Memory B cell (primary cell): ENCODE data around the gene COMMD2.
A peak's percentile ranks its signal among the peaks of the same experiment; 100 is the strongest.

ENCODE experiments used
- ATAC-seq: fragments of 150-1000 bp; cut with Tn5 transposase; 2 replicates; pipeline ENCODE4 v1.10.0; 2021; ENCODE audit warnings: low read depth, mild to moderate bottlenecking, moderate library complexity
- DNase-seq, 2 donors: peaks; one replicate each; pipeline ENCODE4 v3.0.0; 2022; ENCODE audit warnings: low spot score in 2 of 2
- H3K27ac Mint-ChIP-seq: one replicate; pipeline ENCODE4 v1.8.0; 2022; ENCODE audit warnings: mild to moderate bottlenecking, moderate library complexity, mixed read lengths
- H3K27me3 Mint-ChIP-seq: one replicate; pipeline ENCODE4 v1.8.0; 2022; ENCODE audit warnings: mixed read lengths
- H3K36me3 Mint-ChIP-seq: one replicate; pipeline ENCODE4 v1.8.0; 2022; ENCODE audit warnings: mild to moderate bottlenecking, mixed read lengths
- H3K4me1 Mint-ChIP-seq: one replicate; pipeline ENCODE4 v1.8.0; 2022; ENCODE audit warnings: mixed read lengths
- H3K4me3 Mint-ChIP-seq: one replicate; pipeline ENCODE4 v1.8.0; 2022; ENCODE audit warnings: mild to moderate bottlenecking, moderate library complexity, mixed read lengths
- H3K9me3 Mint-ChIP-seq: one replicate; pipeline ENCODE4 v1.8.0; 2022; ENCODE audit warnings: mixed read lengths

The COMMD2 gene

GRCh38 chr3:149752051-149752787 is at the start of gene COMMD2:
TSS of gene COMMD2 (minus strand) at chr3:149752489. CDS start at chr3:149752444, 45 bp downstream.
- Mint-ChIP-seq H3K36me3 (peaks cover 17% of the 10 kb centered on the region), H3K27ac (peak within 1 kb of the TSS; percentile 96), H3K27me3 (peaks cover 2% of the 10 kb centered on the region), H3K9me3 (no peaks in the 10 kb centered on the region), H3K4me3 (peak within 1 kb of the TSS; percentile 97), H3K4me1 (peaks cover 5% of the 10 kb centered on the region)
- ATAC-seq, result peak; percentile 93
- peak; percentile 58 to 64 for DNase-seq

GRCh38 chr3:149801639-149802038 is 49.4 kb upstream of the COMMD2 start:
- Mint-ChIP-seq H3K9me3 (peaks cover 1% of the 10 kb centered on the region), H3K27me3 (no peaks in the 10 kb centered on the region), H3K36me3 (no peaks in the 10 kb centered on the region), H3K4me3 (no peak overlapping the region), H3K27ac (no peak overlapping the region), H3K4me1 (peaks cover 3% of the 10 kb centered on the region)
- ATAC-seq, result no peak
- DNase-seq, result no peak

- H3K4me1 Mint-ChIP-seq, result no peaks in the 10 kb centered on the region
- no peak for DNase-seq
- H3K9me3 Mint-ChIP-seq, result peaks cover 1% of the 10 kb centered on the region
- no peak overlapping the region for H3K4me3 Mint-ChIP-seq
- H3K27me3 Mint-ChIP-seq, result no peaks in the 10 kb centered on the region
- no peak overlapping the region for H3K27ac Mint-ChIP-seq
- H3K36me3 Mint-ChIP-seq, result no peaks in the 10 kb centered on the region
- no peak for ATAC-seq
These were observed 48.9 kb upstream of the COMMD2 start for GRCh38 chr3:149801195-149801594.

GRCh38 chr3:149800693-149801092 is 48.4 kb upstream of the COMMD2 start:
- H3K9me3 Mint-ChIP-seq, result peaks cover 1% of the 10 kb centered on the region
- H3K27me3 Mint-ChIP-seq, result no peaks in the 10 kb centered on the region
- no peak overlapping the region for H3K4me3 Mint-ChIP-seq
- DNase-seq (no peak), ATAC-seq (no peak)
- no peaks in the 10 kb centered on the region for H3K36me3 Mint-ChIP-seq
- H3K27ac Mint-ChIP-seq, result no peak overlapping the region
- H3K4me1 Mint-ChIP-seq, result no peaks in the 10 kb centered on the region

GRCh38 chr3:149796026-149796425 is 43.7 kb upstream of the COMMD2 start:
- Mint-ChIP-seq H3K4me3 (no peak overlapping the region), H3K27ac (no peak overlapping the region), H3K9me3 (peaks cover 1% of the 10 kb centered on the region), H3K27me3 (no peaks in the 10 kb centered on the region), H3K4me1 (no peaks in the 10 kb centered on the region), H3K36me3 (no peaks in the 10 kb centered on the region)
- DNase-seq, result no peak
- no peak for ATAC-seq

GRCh38 chr3:149792452-149793270 is 40.4 kb upstream of the COMMD2 start, which contains the start of gene ANKUB1:
TSS of gene ANKUB1 (minus strand) at chr3:149792554. CDS start at chr3:149792366, 188 bp downstream.
- ATAC-seq, result no peak
- no peaks in the 10 kb centered on the region for H3K36me3 Mint-ChIP-seq
- no peak within 1 kb of the TSS for H3K4me3 Mint-ChIP-seq
- peaks cover 6% of the 10 kb centered on the region for H3K27me3 Mint-ChIP-seq
- no peak for DNase-seq
- no peaks in the 10 kb centered on the region for H3K4me1 Mint-ChIP-seq
- H3K27ac Mint-ChIP-seq, result no peak within 1 kb of the TSS
- H3K9me3 Mint-ChIP-seq, result no peaks in the 10 kb centered on the region

GRCh38 chr3:149790698-149791097 is 38.4 kb upstream of the COMMD2 start:
- Mint-ChIP-seq H3K4me3 (no peak overlapping the region), H3K27ac (no peak overlapping the region), H3K4me1 (no peaks in the 10 kb centered on the region), H3K9me3 (no peaks in the 10 kb centered on the region), H3K27me3 (peaks cover 6% of the 10 kb centered on the region), H3K36me3 (no peaks in the 10 kb centered on the region)
- DNase-seq, result no peak
- ATAC-seq, result no peak

GRCh38 chr3:149790268-149790667 is 38.0 kb upstream of the COMMD2 start:
- peaks cover 6% of the 10 kb centered on the region for H3K27me3 Mint-ChIP-seq
- H3K4me1 Mint-ChIP-seq, result no peaks in the 10 kb centered on the region

GRCh38 chr3:149784064-149784704 is 31.9 kb upstream of the COMMD2 start:
- Mint-ChIP-seq H3K27me3 (no peaks in the 10 kb centered on the region), H3K4me3 (no peak overlapping the region)

More at GRCh38 chr3:149790268-149790667, 38.0 kb upstream of the COMMD2 start:
- no peak overlapping the region for H3K4me3 Mint-ChIP-seq
- H3K27ac Mint-ChIP-seq, result no peak overlapping the region
- H3K36me3 Mint-ChIP-seq, result no peaks in the 10 kb centered on the region
- H3K9me3 Mint-ChIP-seq, result no peaks in the 10 kb centered on the region
- DNase-seq (no peak), ATAC-seq (no peak)

GRCh38 chr3:149783576-149783975 is 31.3 kb upstream of the COMMD2 start:
- ATAC-seq (peak; percentile 54), DNase-seq (peak in 1 of 2 donors; percentile 9)
- no peaks in the 10 kb centered on the region for H3K9me3 Mint-ChIP-seq
- no peak overlapping the region for H3K4me3 Mint-ChIP-seq
- no peaks in the 10 kb centered on the region for H3K36me3 Mint-ChIP-seq
- H3K4me1 Mint-ChIP-seq, result peaks cover 30% of the 10 kb centered on the region
- H3K27me3 Mint-ChIP-seq, result no peaks in the 10 kb centered on the region
- peak overlapping the region; percentile 69 for H3K27ac Mint-ChIP-seq

More at GRCh38 chr3:149784064-149784704, 31.9 kb upstream of the COMMD2 start:
- DNase-seq (no peak), ATAC-seq (no peak)
- H3K27ac Mint-ChIP-seq, result peak overlapping the region; percentile 69
- no peaks in the 10 kb centered on the region for H3K36me3 Mint-ChIP-seq
- peaks cover 30% of the 10 kb centered on the region for H3K4me1 Mint-ChIP-seq
- H3K9me3 Mint-ChIP-seq, result no peaks in the 10 kb centered on the region

- peaks cover 30% of the 10 kb centered on the region for H3K4me1 Mint-ChIP-seq
- no peaks in the 10 kb centered on the region for H3K9me3 Mint-ChIP-seq
- peak overlapping the region; percentile 78 for H3K4me3 Mint-ChIP-seq
- no peak for DNase-seq
- H3K27me3 Mint-ChIP-seq, result peaks cover 3% of the 10 kb centered on the region
- H3K36me3 Mint-ChIP-seq, result no peaks in the 10 kb centered on the region
- H3K27ac Mint-ChIP-seq, result peak overlapping the region; percentile 86
- ATAC-seq, result no peak
These were observed 29.5 kb upstream of the COMMD2 start for GRCh38 chr3:149781741-149782140.

GRCh38 chr3:149781211-149781610 is 28.9 kb upstream of the COMMD2 start:
- H3K9me3 Mint-ChIP-seq, result no peaks in the 10 kb centered on the region
- peak overlapping the region; percentile 86 for H3K27ac Mint-ChIP-seq
- H3K4me3 Mint-ChIP-seq, result peak overlapping the region; percentile 78
- DNase-seq (peak in 1 of 2 donors; percentile 7), ATAC-seq (peak; percentile 88)
- peaks cover 30% of the 10 kb centered on the region for H3K4me1 Mint-ChIP-seq
- peaks cover 3% of the 10 kb centered on the region for H3K27me3 Mint-ChIP-seq
- H3K36me3 Mint-ChIP-seq, result no peaks in the 10 kb centered on the region

GRCh38 chr3:149777414-149778214 is 25.3 kb upstream of the COMMD2 start:
- peaks cover 3% of the 10 kb centered on the region for H3K27me3 Mint-ChIP-seq
- H3K4me1 Mint-ChIP-seq, result peaks cover 15% of the 10 kb centered on the region
- ATAC-seq, result no peak
- H3K27ac Mint-ChIP-seq, result no peak overlapping the region
- H3K9me3 Mint-ChIP-seq, result no peaks in the 10 kb centered on the region
- no peak for DNase-seq
- no peaks in the 10 kb centered on the region for H3K36me3 Mint-ChIP-seq
- no peak overlapping the region for H3K4me3 Mint-ChIP-seq
